CD4-positive, CD25-positive, alpha-beta regulatory T cell (primary cell): Measurements from ENCODE around the gene PUM1. TPM values are rescaled to one million over a fixed set of nuclear protein-coding genes. Genes with fewer than 3 reads are reported as not detected.

Source experiments
- ATAC-seq, 2 donors: fragments of 150-1000 bp; cut with Tn5 transposase; one replicate each; pipeline ENCODE4 v1.10.0; 2021; ENCODE audit warnings: low read depth in 2 of 2, moderate number of reproducible peaks in 2 of 2, moderate library complexity in 1 of 2
- DNase-seq, 3 donors: peaks; one replicate each; pipeline versions ENCODE4 v3.0.0 to v3.0.0-alpha.2; 2012 to 2022; ENCODE audit warnings: mixed read lengths in 1 of 3
- H3K27ac ChIP-seq: one replicate; pipeline ENCODE4 v1.7.0; 2013; ENCODE audit warnings: mild to moderate bottlenecking, low read length; ENCODE audit not compliant: insufficient read depth, poor library complexity, severe bottlenecking
- H3K27me3 ChIP-seq: one replicate; pipeline ENCODE4 v1.7.0; 2013; ENCODE audit warnings: low read length; ENCODE audit not compliant: control insufficient read depth, insufficient read depth
- H3K36me3 ChIP-seq: one replicate; pipeline ENCODE4 v1.7.0; 2013; ENCODE audit warnings: mild to moderate bottlenecking, low read length, moderate library complexity; ENCODE audit not compliant: control insufficient read depth, insufficient read depth
- H3K4me1 ChIP-seq: 2 replicates; pipeline ENCODE4 v1.7.0; 2013; ENCODE audit warnings: mild to moderate bottlenecking, low read length; ENCODE audit not compliant: insufficient read depth, control insufficient read depth, poor library complexity, severe bottlenecking
- H3K4me3 ChIP-seq: one replicate; pipeline ENCODE4 v1.7.0; 2013; ENCODE audit warnings: low read depth, mild to moderate bottlenecking, low read length, moderate library complexity
- H3K9me3 ChIP-seq, 2 experiments: 1 replicate in 1 of 2; 2 replicates in 1 of 2; pipeline ENCODE4 v1.7.0; 2013; ENCODE audit warnings: low read length in 2 of 2, mild to moderate bottlenecking in 1 of 2, moderate library complexity in 1 of 2; ENCODE audit not compliant: control insufficient read depth in 2 of 2
- H3K27ac Mint-ChIP-seq, 3 donors: one replicate each; pipeline ENCODE4 v1.8.0; 2020 to 2022; ENCODE audit warnings: mild to moderate bottlenecking in 3 of 3, mixed read lengths in 3 of 3, moderate library complexity in 2 of 3
- H3K27me3 Mint-ChIP-seq: one replicate; pipeline ENCODE4 v1.8.0; 2022; ENCODE audit warnings: mild to moderate bottlenecking, mixed read lengths
- H3K36me3 Mint-ChIP-seq: one replicate; pipeline ENCODE4 v1.8.0; 2020; ENCODE audit warnings: mixed read lengths
- H3K4me1 Mint-ChIP-seq, 4 donors: one replicate each; pipeline ENCODE4 v1.8.0; 2020 to 2022; ENCODE audit warnings: mixed read lengths in 4 of 4, mild to moderate bottlenecking in 1 of 4
- H3K4me3 Mint-ChIP-seq, 4 donors: one replicate each; pipeline ENCODE4 v1.8.0; 2020 to 2022; ENCODE audit warnings: mild to moderate bottlenecking in 4 of 4, mixed read lengths in 4 of 4, moderate library complexity in 3 of 4
- H3K9me3 Mint-ChIP-seq, 7 donors: one replicate each; pipeline ENCODE4 v1.8.0; 2020 to 2022; ENCODE audit warnings: mixed read lengths in 7 of 7, mild to moderate bottlenecking in 3 of 7, moderate library complexity in 2 of 7
- polyA plus RNA-seq, 4 donors: library from polyadenylated mRNA; unstranded; fragments of 300-500 nt; fragmentation: Illumina TruSeq; gene quantifications; one replicate each; pipeline ENCODE4 v1.2.3, GENCODE V29; 2021
- total RNA-seq: library from RNA; stranded (reverse); gene quantifications from one replicate; pipeline ENCODE4 v1.2.3, GENCODE V29; 2022

The PUM1 gene
- total and polyA plus RNA-seq, 5 donors from 2014 or later, result 108 to 283 (median 136) TPM

DNA sequence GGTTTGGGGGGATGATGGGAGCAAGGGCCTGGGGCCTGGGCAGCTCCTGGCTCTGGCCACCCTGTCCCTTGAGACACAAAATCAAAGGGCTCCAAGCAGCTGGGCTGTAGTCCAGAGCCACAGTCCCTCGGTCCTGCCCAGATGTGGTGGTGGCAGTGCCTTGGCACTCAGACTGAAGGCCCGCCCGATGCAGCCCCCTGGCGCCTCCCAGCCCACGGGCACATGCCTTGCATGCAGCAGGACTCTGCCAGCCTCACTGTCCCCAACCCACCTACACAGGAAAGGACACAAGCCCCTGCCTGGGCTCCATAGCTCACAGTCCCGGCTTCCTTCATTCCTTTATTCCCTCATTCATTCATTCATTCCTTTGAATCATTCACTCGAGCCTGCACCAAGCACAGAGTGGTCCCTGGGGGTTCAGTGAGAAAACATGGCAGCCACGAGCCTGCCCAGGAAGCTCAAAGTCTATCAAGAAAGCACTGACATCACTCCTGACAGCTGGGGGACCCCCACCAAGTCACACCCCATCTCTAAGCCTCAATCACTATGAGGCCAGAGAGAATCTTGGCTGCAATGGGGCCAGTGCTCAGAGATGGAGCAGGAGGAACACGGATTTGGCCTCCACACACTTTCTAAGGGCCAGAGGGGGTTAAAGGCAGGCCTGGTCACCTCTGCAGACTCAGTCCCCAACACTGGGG is 162.8 kb downstream of the PUM1 start:
- Histone ChIP-seq H3K36me3 (no peaks in the 10 kb centered on the region), H3K27ac (no peak overlapping the region), H3K9me3 (no peaks in the 10 kb centered on the region), H3K4me3 (no peak overlapping the region), H3K27me3 (peaks cover 12% of the 10 kb centered on the region), H3K4me1 (peaks cover 4% of the 10 kb centered on the region)
- ATAC-seq (no peak), DNase-seq (no peak)
- no peaks in the 10 kb centered on the region for H3K36me3 Mint-ChIP-seq
- H3K27me3 Mint-ChIP-seq, result peaks cover 37% of the 10 kb centered on the region
- no peaks in the 10 kb centered on the region for H3K9me3 Mint-ChIP-seq
- H3K27ac Mint-ChIP-seq, result no peak overlapping the region
- H3K4me1 Mint-ChIP-seq, result peaks cover 0 to 12% (median 2%) of the 10 kb centered on the region in 4 donors
- H3K4me3 Mint-ChIP-seq, result no peak overlapping the region

DNA sequence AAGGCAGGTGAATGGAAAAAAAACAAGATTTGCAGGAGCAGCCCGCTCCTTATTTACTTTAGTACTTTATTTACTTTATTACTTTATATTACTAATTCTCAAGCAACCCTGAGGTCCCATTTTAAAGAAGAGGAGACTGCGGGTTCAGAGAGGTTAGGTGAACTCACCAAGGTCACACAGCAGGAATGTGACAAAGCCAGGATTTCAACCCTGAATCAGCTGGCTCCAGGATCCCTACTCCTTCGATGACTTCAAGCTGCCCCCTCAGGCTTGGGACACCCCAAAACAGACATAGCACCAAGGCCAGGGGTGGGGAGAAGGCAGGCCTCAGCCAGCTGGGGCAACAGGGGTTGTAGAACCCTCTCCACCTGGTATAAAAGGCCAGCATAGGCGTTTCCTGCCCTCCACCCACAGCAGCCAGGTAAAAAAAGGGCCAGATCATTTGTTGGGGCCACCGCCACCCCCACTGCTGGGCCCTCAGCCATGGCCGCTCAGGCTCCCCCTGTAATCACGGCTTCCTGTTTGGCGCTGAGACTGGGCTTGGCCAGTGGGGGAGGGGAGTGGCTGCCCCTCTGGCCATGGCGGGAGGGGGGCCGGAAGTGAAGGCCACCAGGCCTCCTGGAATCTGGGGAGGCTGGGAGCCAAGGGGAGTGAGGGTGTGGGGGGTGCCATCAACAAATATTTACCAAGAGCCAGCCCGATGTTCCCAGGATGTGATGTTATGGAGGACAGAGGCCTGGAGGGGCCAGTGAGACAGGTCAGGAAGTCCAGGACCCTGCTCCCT is 163.5 kb downstream of the PUM1 start:
- ATAC-seq, result no peak
- DNase-seq, result no peak
- no peaks in the 10 kb centered on the region for H3K4me1 ChIP-seq
- no peak overlapping the region for H3K4me3 ChIP-seq
- H3K9me3 ChIP-seq, result no peaks in the 10 kb centered on the region
- peaks cover 0 to 6% (median 0%) of the 10 kb centered on the region in 4 donors for H3K4me1 Mint-ChIP-seq
- no peak overlapping the region for H3K4me3 Mint-ChIP-seq
- peaks cover 5% of the 10 kb centered on the region for H3K27me3 ChIP-seq
- H3K27me3 Mint-ChIP-seq, result peaks cover 29% of the 10 kb centered on the region
- H3K36me3 ChIP-seq, result no peaks in the 10 kb centered on the region
- H3K27ac Mint-ChIP-seq, result no peak overlapping the region
- no peaks in the 10 kb centered on the region for H3K36me3 Mint-ChIP-seq
- H3K27ac ChIP-seq, result no peak overlapping the region
- H3K9me3 Mint-ChIP-seq, result no peaks in the 10 kb centered on the region

DNA sequence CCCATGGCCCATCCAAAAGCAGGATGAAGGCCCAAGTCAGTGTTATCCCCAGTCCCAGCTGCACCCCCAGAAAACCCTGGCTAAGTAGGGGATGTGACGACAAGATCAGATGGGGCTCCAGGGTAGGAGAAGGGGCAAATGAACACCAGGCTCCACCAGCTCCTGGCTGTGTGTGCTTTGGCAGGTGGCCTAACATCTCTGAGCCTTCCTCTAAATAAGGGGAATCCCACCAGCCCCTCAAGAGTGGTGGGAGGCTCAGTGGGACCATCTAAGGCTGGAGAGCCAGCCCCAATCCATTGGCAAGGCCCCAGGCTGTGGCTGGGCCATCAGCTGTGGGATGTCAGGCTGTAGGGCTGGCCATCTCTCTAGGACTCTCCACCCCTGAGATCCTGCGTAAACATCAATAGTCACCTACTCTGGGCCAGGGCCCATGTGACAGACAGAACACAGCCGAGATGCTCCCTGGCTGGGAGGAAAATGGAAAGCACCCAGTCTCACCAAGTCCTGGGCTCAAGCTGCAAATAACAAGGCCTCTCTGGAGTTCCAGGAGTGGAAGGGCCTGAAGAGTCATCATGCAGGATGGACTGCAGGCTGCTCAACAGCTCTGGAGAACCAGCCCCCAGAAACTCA is 164.5 kb downstream of the PUM1 start:
- ATAC-seq (no peak), DNase-seq (no peak)
- no peak overlapping the region for H3K4me3 ChIP-seq
- no peak overlapping the region for H3K27ac Mint-ChIP-seq
- peaks cover 0 to 2% (median 0%) of the 10 kb centered on the region in 4 donors for H3K4me1 Mint-ChIP-seq
- no peaks in the 10 kb centered on the region for H3K36me3 ChIP-seq
- no peaks in the 10 kb centered on the region for H3K27me3 ChIP-seq
- H3K27ac ChIP-seq, result no peak overlapping the region
- no peak overlapping the region for H3K4me3 Mint-ChIP-seq
- no peaks in the 10 kb centered on the region for H3K36me3 Mint-ChIP-seq
- H3K27me3 Mint-ChIP-seq, result peaks cover 25% of the 10 kb centered on the region
- H3K4me1 ChIP-seq, result no peaks in the 10 kb centered on the region
- no peaks in the 10 kb centered on the region for H3K9me3 Mint-ChIP-seq
- H3K9me3 ChIP-seq, result no peaks in the 10 kb centered on the region

DNA sequence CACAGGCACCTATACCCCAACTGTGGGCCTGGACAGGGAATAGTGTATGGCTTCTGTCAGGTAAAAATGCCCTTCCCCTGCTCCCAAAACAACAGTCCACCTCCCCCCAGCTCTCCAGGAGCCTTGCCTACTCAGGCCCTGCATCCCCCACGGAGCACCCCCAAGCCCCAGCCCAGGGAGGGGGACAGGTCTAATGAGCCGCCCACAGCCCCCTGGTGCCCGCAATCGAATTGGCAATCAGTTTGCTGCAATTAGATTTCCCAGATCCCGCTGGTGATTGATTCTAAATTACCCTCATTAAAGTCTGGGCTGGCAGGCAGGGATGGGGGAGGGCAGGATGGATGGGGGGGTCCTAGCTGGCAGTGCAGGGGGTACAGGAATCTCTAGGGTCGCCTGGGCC is 165.0 kb downstream of the PUM1 start:
- Histone ChIP-seq H3K4me1 (no peaks in the 10 kb centered on the region), H3K27ac (no peak overlapping the region), H3K4me3 (no peak overlapping the region), H3K36me3 (no peaks in the 10 kb centered on the region), H3K9me3 (no peaks in the 10 kb centered on the region), H3K27me3 (no peaks in the 10 kb centered on the region)
- Mint-ChIP-seq H3K27me3 (peaks cover 23% of the 10 kb centered on the region), H3K4me1 (no peaks in the 10 kb centered on the region), H3K4me3 (no peak overlapping the region), H3K9me3 (no peaks in the 10 kb centered on the region), H3K27ac (no peak overlapping the region), H3K36me3 (no peaks in the 10 kb centered on the region)
- DNase-seq (no peak), ATAC-seq (no peak)

DNA sequence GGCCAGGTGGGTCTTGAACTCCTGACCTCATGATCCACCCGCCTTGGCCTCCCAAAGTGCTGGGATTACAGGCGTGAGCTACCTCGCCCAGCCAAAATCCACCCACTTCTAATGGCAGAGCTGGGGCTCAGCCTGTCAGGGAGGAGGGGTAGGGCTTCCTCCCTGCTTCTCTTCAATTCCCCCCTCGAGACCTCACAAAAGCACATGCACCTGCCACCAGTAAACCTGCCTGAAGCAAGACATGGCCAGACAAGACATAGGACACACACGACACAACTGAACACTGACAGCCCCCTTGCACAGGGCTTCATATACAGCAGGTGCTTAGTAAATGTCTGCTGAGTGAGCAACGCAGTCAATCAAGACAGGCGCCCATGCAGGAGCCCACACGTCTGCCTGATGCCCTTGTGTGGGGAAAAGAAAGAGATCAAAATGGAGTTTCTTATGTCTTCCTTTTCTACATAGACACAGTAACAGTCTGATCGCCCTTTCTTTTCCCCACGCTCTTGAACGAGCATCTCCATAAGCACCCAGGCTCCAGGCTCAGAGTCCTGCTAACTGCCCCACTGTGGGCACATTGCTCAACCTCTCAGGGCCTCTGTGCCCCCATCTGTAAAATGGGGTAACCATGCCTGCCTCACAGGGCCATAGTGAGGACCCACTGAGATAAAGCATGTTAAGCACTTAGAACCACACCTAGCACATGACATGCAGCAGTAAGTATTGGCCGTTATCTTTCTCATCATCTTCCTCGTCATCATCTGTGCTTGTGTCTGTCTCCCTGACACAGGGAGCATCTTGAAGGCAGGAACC is 165.7 kb downstream of the PUM1 start:
- H3K27me3 Mint-ChIP-seq, result peaks cover 20% of the 10 kb centered on the region
- H3K27ac ChIP-seq, result no peak overlapping the region
- H3K36me3 ChIP-seq, result no peaks in the 10 kb centered on the region
- H3K27me3 ChIP-seq, result no peaks in the 10 kb centered on the region
- H3K9me3 Mint-ChIP-seq, result no peaks in the 10 kb centered on the region
- DNase-seq (no peak), ATAC-seq (no peak)
- H3K4me3 Mint-ChIP-seq, result no peak overlapping the region
- no peaks in the 10 kb centered on the region for H3K4me1 Mint-ChIP-seq
- peak overlapping the region in 1 of 3 donors; percentile 10 for H3K27ac Mint-ChIP-seq
- no peaks in the 10 kb centered on the region for H3K4me1 ChIP-seq
- H3K36me3 Mint-ChIP-seq, result no peaks in the 10 kb centered on the region
- no peaks in the 10 kb centered on the region for H3K9me3 ChIP-seq
- no peak overlapping the region for H3K4me3 ChIP-seq

DNA sequence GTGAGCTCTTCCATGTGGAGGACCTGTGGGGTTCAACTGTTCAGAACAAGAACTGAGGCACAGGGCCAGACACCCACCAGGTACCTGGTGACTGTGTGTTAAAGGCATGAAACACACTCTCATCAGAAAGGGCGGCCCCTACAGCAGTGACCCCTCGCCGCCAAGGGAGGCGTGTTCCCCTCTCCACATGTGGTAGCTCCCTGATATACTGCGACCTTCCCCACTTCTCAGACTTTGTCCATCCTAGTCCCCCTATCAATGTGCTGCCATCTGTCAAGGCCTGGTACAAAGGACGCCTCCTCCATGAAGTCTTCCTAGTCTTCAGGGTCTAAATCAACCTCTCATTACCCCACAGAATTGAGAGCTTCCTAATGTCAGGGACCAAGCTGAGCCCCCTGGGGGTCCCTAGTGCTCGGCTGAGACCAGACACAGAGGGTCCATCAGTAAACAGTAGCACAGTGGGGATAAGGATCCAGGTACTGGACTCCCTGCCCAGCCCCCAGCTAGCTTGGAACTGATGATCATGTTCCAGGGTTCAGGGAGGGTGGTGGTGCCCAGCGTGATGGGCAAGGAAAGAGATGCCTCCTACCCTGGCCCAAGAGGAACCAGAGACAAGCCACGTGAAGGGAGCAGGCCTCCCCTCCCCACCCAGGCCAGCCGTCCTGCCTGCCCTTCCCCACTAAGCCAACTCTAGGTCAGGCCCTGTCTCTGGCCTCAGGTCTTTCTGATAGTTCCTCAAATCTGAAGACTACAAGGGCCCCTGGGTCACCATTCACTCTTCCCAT is 167.3 kb downstream of the PUM1 start:
- Mint-ChIP-seq H3K4me3 (no peak overlapping the region), H3K27me3 (peaks cover 15% of the 10 kb centered on the region), H3K4me1 (no peaks in the 10 kb centered on the region), H3K9me3 (no peaks in the 10 kb centered on the region), H3K36me3 (no peaks in the 10 kb centered on the region), H3K27ac (no peak overlapping the region)
- Histone ChIP-seq H3K36me3 (no peaks in the 10 kb centered on the region), H3K4me1 (no peaks in the 10 kb centered on the region), H3K9me3 (no peaks in the 10 kb centered on the region), H3K4me3 (no peak overlapping the region), H3K27me3 (no peaks in the 10 kb centered on the region), H3K27ac (no peak overlapping the region)
- ATAC-seq, result no peak
- DNase-seq, result no peak

DNA sequence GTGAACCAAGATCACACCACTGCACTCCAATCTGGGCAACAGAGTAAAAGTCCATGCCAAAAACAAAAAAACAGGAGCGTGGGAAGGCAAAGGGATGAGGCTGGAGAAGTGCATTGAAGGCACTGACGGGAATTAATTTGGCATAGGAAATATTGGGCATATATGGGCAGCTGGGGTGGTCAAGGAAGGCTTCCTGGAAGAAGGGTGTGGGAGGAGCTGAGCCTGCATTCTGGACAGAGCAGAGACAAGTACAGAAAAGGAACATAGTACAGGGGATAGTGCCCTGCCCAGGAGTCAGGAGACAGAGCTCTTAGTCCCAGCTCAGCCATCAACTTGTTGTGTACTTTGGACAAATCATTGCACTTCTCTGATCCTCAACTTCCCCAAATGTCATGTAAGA is 168.6 kb downstream of the PUM1 start:
- Mint-ChIP-seq H3K27ac (peak overlapping the region in 1 of 3 donors; percentile 20), H3K27me3 (peaks cover 10% of the 10 kb centered on the region)

More for the DNA sequence above, 168.6 kb downstream of the PUM1 start:
- Histone ChIP-seq H3K36me3 (no peaks in the 10 kb centered on the region), H3K9me3 (no peaks in the 10 kb centered on the region), H3K27me3 (no peaks in the 10 kb centered on the region), H3K27ac (no peak overlapping the region), H3K4me1 (no peaks in the 10 kb centered on the region), H3K4me3 (no peak overlapping the region)
- Mint-ChIP-seq H3K9me3 (no peaks in the 10 kb centered on the region), H3K4me3 (no peak overlapping the region), H3K4me1 (no peaks in the 10 kb centered on the region), H3K36me3 (no peaks in the 10 kb centered on the region)
- ATAC-seq (no peak), DNase-seq (no peak)
